ENCODE data around the gene TRIM46. TPM values are rescaled to one million over a fixed set of nuclear protein-coding genes. Genes with fewer than 3 reads are reported as not detected.

TRIM46 gene
- total RNA-seq, 1 donor from 2014 or later: 13.2 TPM

DNA sequence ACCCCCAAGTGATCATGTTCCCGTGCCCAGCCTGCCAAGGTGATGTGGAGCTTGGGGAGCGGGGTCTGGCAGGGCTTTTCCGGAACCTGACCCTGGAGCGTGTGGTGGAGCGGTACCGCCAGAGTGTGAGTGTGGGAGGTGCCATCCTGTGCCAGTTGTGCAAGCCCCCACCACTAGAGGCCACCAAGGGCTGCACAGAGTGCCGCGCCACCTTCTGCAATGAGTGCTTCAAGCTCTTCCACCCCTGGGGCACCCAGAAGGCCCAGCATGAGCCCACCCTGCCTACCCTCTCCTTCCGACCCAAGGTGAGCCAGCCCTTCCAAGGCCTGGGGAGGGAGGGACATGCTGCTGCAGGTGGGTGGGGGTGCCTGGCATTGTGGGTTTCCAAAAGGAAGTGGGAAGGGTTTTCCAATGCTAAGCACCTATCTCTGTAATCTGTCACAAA lies 2.3 kb downstream of the TRIM46 start:
- Histone ChIP-seq H3K79me2 (ENCODE audit: insufficient read depth, low read length) (peaks cover 33% of the 10 kb centered on the region), H3K4me2 (ENCODE audit: low read length) (no peak overlapping the region), H3K27me3 (ENCODE audit: insufficient read depth, low read length) (no peaks in the 10 kb centered on the region), H3K27ac (ENCODE audit: low read depth, low read length) (no peak overlapping the region), H3K36me3 (ENCODE audit: insufficient read depth, low read length) (peaks cover 2% of the 10 kb centered on the region), H3K4me1 (ENCODE audit: insufficient read depth, low read length) (peaks cover 22% of the 10 kb centered on the region), H3K9me3 (ENCODE audit: insufficient read depth, low read depth, low read length) (no peaks in the 10 kb centered on the region), H4K20me1 (ENCODE audit: insufficient read depth, low read length) (peaks cover 16% of the 10 kb centered on the region), H3K4me3 (ENCODE audit: insufficient read depth, low read depth, low read length) (no peak overlapping the region), H2AFZ (ENCODE audit: low read depth, low read length) (no peak overlapping the region), H3K9ac (ENCODE audit: low read length) (no peak overlapping the region)
- H3K4me3 Mint-ChIP-seq (ENCODE audit: unreplicated experiment): no peak overlapping the region
- H3K36me3 Mint-ChIP-seq (ENCODE audit: low read depth, unreplicated experiment): peaks cover 6% of the 10 kb centered on the region
- FAIRE-seq (no peak), DNase-seq (ENCODE audit: low read depth) (no peak)
- TF ChIP-seq, protein P1, sequence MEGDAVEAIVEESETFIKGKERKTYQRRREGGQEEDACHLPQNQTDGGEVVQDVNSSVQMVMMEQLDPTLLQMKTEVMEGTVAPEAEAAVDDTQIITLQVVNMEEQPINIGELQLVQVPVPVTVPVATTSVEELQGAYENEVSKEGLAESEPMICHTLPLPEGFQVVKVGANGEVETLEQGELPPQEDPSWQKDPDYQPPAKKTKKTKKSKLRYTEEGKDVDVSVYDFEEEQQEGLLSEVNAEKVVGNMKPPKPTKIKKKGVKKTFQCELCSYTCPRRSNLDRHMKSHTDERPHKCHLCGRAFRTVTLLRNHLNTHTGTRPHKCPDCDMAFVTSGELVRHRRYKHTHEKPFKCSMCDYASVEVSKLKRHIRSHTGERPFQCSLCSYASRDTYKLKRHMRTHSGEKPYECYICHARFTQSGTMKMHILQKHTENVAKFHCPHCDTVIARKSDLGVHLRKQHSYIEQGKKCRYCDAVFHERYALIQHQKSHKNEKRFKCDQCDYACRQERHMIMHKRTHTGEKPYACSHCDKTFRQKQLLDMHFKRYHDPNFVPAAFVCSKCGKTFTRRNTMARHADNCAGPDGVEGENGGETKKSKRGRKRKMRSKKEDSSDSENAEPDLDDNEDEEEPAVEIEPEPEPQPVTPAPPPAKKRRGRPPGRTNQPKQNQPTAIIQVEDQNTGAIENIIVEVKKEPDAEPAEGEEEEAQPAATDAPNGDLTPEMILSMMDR (IDR thresholded peaks at IDR 0.05; ENCODE audit: insufficient read depth, low read depth, low read length): no peak
- TF ChIP-seq EZH2 (IDR thresholded peaks at IDR 0.05; ENCODE audit: insufficient read depth, low read length): no peak
- no peaks in the 10 kb centered on the region for H3K27me3 Mint-ChIP-seq (ENCODE audit: low read depth, unreplicated experiment)
- H3K9me3 Mint-ChIP-seq (ENCODE audit: unreplicated experiment): no peaks in the 10 kb centered on the region
- no peak overlapping the region for H3K27ac Mint-ChIP-seq (ENCODE audit: unreplicated experiment)
- peaks cover 22% of the 10 kb centered on the region for H3K4me1 Mint-ChIP-seq (ENCODE audit: low read depth, unreplicated experiment)

DNA sequence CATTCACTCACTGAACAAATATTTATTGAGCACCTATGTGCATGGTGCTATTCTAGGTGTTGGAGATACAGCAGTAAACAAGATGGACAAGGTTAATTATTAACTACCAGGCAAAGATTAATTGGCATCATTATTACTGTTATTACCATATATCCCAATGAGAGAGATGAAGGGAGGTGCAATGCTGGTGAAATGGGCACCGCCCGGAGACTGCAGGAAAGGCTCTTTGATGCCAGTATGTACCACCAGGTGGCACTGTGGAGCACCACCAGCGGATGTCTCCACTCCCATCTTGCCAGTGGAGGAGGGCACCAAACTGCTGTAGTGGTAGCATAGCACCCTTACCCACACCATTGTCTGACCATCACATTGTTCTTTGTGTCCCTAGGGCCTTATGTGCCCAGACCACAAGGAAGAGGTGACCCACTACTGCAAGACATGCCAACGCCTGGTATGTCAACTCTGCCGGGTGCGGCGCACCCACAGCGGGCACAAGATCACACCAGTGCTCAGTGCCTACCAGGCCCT lies 3.0 kb downstream of the TRIM46 start:
- peak overlapping the region; percentile 32 for H3K4me3 Mint-ChIP-seq (ENCODE audit: unreplicated experiment)
- peaks cover 22% of the 10 kb centered on the region for H3K4me1 ChIP-seq (ENCODE audit: insufficient read depth, low read length)
- H3K27ac ChIP-seq (ENCODE audit: low read depth, low read length): no peak overlapping the region
- H3K27me3 ChIP-seq (ENCODE audit: insufficient read depth, low read length): no peaks in the 10 kb centered on the region
- no peaks in the 10 kb centered on the region for H3K27me3 Mint-ChIP-seq (ENCODE audit: low read depth, unreplicated experiment)
- H3K9me3 Mint-ChIP-seq (ENCODE audit: unreplicated experiment): no peaks in the 10 kb centered on the region
- peaks cover 27% of the 10 kb centered on the region for H3K79me2 ChIP-seq (ENCODE audit: insufficient read depth, low read length)
- DNase-seq (ENCODE audit: low read depth) (no peak), FAIRE-seq (peak; percentile 69)
- H4K20me1 ChIP-seq (ENCODE audit: insufficient read depth, low read length): peaks cover 16% of the 10 kb centered on the region
- no peak overlapping the region for H3K4me2 ChIP-seq (ENCODE audit: low read length)
- H3K4me1 Mint-ChIP-seq (ENCODE audit: low read depth, unreplicated experiment): peaks cover 22% of the 10 kb centered on the region
- no peak overlapping the region for H3K9ac ChIP-seq (ENCODE audit: low read length)
- no peak overlapping the region for H3K4me3 ChIP-seq (ENCODE audit: insufficient read depth, low read depth, low read length)
- TF ChIP-seq, protein P1 (IDR thresholded peaks at IDR 0.05; ENCODE audit: insufficient read depth, low read depth, low read length): peak; percentile 97
- no peak for TF ChIP-seq EZH2 (IDR thresholded peaks at IDR 0.05; ENCODE audit: insufficient read depth, low read length)
- no peak overlapping the region for H3K27ac Mint-ChIP-seq (ENCODE audit: unreplicated experiment)
- H3K36me3 Mint-ChIP-seq (ENCODE audit: low read depth, unreplicated experiment): peaks cover 6% of the 10 kb centered on the region
- H3K9me3 ChIP-seq (ENCODE audit: insufficient read depth, low read depth, low read length): no peaks in the 10 kb centered on the region
- no peak overlapping the region for H2AFZ ChIP-seq (ENCODE audit: low read depth, low read length)
- H3K36me3 ChIP-seq (ENCODE audit: insufficient read depth, low read length): peaks cover 2% of the 10 kb centered on the region

DNA sequence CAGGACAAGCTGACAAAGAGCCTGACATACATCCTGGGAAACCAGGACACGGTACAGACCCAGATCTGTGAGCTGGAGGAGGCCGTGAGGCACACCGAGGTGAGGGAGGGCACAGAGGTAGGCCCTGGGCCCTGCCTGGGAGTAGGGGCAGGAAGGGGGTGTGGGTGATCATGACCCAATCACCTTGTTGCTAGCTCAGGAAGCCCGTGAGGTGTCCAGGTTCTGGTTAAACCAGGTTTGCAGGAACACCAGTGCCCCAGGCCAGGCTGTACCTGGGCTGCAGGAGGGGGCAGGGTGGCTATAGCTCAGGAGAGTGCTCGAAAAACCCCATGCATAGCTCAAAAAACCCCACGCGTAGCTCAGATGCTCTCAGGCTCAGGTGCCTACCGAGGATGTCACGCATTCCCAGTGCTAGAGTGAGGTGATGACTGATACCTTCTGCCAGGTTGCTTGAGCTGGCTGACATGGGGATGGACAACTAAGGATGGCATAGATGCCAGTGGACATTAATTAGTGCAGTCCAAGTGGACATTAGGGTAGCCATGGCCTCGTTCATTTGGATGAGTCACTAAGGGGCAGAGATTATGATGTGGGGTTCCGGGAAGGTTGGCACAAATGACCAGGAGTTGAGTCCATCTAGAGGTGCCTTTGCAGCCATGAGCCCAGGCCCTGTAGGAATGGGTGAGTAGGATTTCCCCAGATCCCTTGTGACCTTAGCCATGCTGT lies 3.7 kb downstream of the TRIM46 start:
- Histone ChIP-seq H2AFZ (ENCODE audit: low read depth, low read length) (no peak overlapping the region), H3K27me3 (ENCODE audit: insufficient read depth, low read length) (no peaks in the 10 kb centered on the region), H4K20me1 (ENCODE audit: insufficient read depth, low read length) (peaks cover 16% of the 10 kb centered on the region), H3K4me1 (ENCODE audit: insufficient read depth, low read length) (peaks cover 17% of the 10 kb centered on the region), H3K36me3 (ENCODE audit: insufficient read depth, low read length) (peaks cover 2% of the 10 kb centered on the region), H3K9me3 (ENCODE audit: insufficient read depth, low read depth, low read length) (no peaks in the 10 kb centered on the region), H3K9ac (ENCODE audit: low read length) (no peak overlapping the region), H3K4me3 (ENCODE audit: insufficient read depth, low read depth, low read length) (no peak overlapping the region), H3K27ac (ENCODE audit: low read depth, low read length) (no peak overlapping the region), H3K79me2 (ENCODE audit: insufficient read depth, low read length) (peaks cover 19% of the 10 kb centered on the region), H3K4me2 (ENCODE audit: low read length) (no peak overlapping the region)
- Mint-ChIP-seq H3K27me3 (ENCODE audit: low read depth, unreplicated experiment) (no peaks in the 10 kb centered on the region), H3K9me3 (ENCODE audit: unreplicated experiment) (no peaks in the 10 kb centered on the region), H3K4me3 (ENCODE audit: unreplicated experiment) (peak overlapping the region; percentile 29), H3K4me1 (ENCODE audit: low read depth, unreplicated experiment) (peaks cover 16% of the 10 kb centered on the region), H3K27ac (ENCODE audit: unreplicated experiment) (no peak overlapping the region), H3K36me3 (ENCODE audit: low read depth, unreplicated experiment) (peaks cover 7% of the 10 kb centered on the region)
- no peak for TF ChIP-seq EZH2 (IDR thresholded peaks at IDR 0.05; ENCODE audit: insufficient read depth, low read length)
- TF ChIP-seq, protein P1 (IDR thresholded peaks at IDR 0.05; ENCODE audit: insufficient read depth, low read depth, low read length): no peak
- DNase-seq (ENCODE audit: low read depth) (no peak), FAIRE-seq (no peak)

Data from astrocyte (in vitro differentiated cells and primary cell).